ENCODE results near the gene HS6ST1.

HS6ST1 gene

GRCh38 chr2:128272601-128273468 lies 45.8 kb downstream of the HS6ST1 start:
- TF ChIP-seq CTCF (IDR thresholded peaks at IDR 0.05): no peak
- no peak overlapping the region for H3K27ac ChIP-seq

GRCh38 chr2:128271911-128272600 lies 46.6 kb downstream of the HS6ST1 start:
- Histone ChIP-seq H3K4me3 (ENCODE audit: low read depth in 1 of 2, low read length in 1 of 2) (no peak overlapping the region), H3K36me3 (no peaks in the 10 kb centered on the region), H3K27ac (no peak overlapping the region), H3K9me3 (no peaks in the 10 kb centered on the region), H3K4me1 (ENCODE audit: control insufficient read depth in 1 of 2, insufficient read depth in 1 of 2, low read depth in 1 of 2, low read length in 1 of 2) (no peaks in the 10 kb centered on the region), H3K27me3 (no peaks in the 10 kb centered on the region)
- TF ChIP-seq CTCF (IDR thresholded peaks at IDR 0.05): no peak

More at GRCh38 chr2:128272601-128273468, 45.8 kb downstream of the HS6ST1 start:
- Histone ChIP-seq H3K9me3 (no peaks in the 10 kb centered on the region), H3K27me3 (no peaks in the 10 kb centered on the region), H3K36me3 (no peaks in the 10 kb centered on the region), H3K4me1 (ENCODE audit: control insufficient read depth in 1 of 2, insufficient read depth in 1 of 2, low read depth in 1 of 2, low read length in 1 of 2) (no peaks in the 10 kb centered on the region), H3K4me3 (ENCODE audit: low read depth in 1 of 2, low read length in 1 of 2) (no peak overlapping the region)

- Histone ChIP-seq H3K27ac (no peak overlapping the region), H3K4me1 (ENCODE audit: control insufficient read depth in 1 of 2, insufficient read depth in 1 of 2, low read depth in 1 of 2, low read length in 1 of 2) (no peaks in the 10 kb centered on the region), H3K9me3 (no peaks in the 10 kb centered on the region), H3K36me3 (no peaks in the 10 kb centered on the region), H3K27me3 (no peaks in the 10 kb centered on the region), H3K4me3 (ENCODE audit: low read depth in 1 of 2, low read length in 1 of 2) (no peak overlapping the region)
- TF ChIP-seq CTCF (IDR thresholded peaks at IDR 0.05): no peak
Measured at GRCh38 chr2:128271597-128271910, 47.1 kb downstream of the HS6ST1 start.

DNA sequence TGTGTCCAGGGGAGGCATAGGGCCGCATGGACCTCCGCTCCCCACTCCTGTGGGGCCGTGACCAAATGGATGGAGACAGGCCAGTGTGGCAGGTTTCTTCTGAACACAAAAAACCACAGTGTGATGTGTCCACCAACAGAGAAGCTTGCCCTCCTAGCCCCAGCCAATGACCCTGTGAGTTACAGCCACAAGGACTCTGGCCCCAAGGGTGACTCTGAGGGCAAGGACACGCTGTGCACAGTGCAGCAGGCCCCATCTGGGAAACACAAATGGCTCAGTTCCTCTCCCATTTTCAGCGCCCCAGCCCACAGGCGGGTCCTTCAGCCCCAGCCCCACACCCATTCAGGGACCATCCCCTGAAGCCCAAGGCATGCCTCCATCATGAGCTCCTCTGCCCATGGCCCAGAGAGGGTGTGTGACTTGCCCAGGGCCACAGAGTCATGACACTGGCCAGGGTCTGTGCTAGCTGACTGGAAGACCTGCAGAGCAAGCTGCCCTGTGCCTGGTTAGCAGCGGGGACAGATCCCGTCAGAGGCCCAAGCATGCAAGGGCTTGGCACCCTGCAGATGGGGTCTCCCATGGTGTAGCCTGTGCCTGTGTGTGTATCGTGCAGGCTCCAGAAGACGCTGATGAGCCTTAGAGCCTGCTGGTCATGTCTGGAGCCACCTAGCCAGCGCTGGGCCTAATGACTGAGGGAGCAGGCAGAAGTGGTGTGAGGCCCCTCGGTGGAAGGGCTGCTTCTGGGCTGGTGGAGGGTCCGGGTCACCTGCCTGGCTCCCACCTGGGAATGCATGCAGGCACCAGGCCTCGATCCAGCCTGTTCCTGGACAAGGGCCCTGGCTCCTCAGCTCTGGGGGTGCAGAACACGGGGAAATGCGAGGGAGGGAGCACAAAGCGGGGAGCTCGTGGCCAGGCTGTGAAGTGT lies 47.7 kb downstream of the HS6ST1 start:
- Histone ChIP-seq H3K4me1 (ENCODE audit: control insufficient read depth in 1 of 2, insufficient read depth in 1 of 2, low read depth in 1 of 2, low read length in 1 of 2) (no peaks in the 10 kb centered on the region), H3K9me3 (no peaks in the 10 kb centered on the region), H3K27me3 (no peaks in the 10 kb centered on the region), H3K27ac (no peak overlapping the region), H3K4me3 (ENCODE audit: low read depth in 1 of 2, low read length in 1 of 2) (no peak overlapping the region), H3K36me3 (no peaks in the 10 kb centered on the region)
- TF ChIP-seq CTCF (IDR thresholded peaks at IDR 0.05): no peak

DNA sequence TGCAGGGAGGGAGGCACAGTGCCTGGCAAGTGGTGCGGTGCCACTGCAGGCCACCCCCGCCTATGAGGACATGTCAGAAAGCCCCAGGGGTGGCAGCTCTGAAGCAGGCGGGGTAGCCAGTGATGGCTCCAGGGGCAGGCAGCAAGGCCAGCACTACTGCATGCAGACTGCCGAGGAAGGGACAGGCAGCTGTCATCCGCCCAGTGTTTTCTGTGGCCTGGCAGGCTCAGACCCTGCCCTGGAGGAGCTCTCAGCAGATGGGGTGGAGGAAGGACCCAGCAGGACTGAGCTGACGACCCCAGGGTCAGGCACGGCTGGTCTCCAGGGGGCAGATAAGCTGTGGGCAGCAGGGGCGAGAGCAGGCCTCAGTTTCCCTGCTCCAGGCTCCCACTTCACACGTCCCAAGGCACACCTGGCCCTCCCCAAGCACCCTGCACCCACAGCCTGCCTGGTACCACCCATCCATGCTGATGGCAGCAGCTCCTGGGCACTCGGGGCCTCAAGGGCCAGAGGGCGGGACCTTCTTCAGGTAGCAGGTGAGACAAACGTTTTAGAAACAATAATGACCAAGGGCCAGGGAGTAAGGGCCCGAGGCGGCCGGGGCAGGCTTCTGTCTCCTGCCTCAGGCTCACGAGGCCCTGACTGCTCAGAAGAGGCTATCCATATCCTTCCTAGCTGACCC lies 48.5 kb downstream of the HS6ST1 start:
- TF ChIP-seq CTCF (IDR thresholded peaks at IDR 0.05): no peak
- Histone ChIP-seq H3K9me3 (no peaks in the 10 kb centered on the region), H3K4me1 (ENCODE audit: control insufficient read depth in 1 of 2, insufficient read depth in 1 of 2, low read depth in 1 of 2, low read length in 1 of 2) (no peaks in the 10 kb centered on the region), H3K4me3 (ENCODE audit: low read depth in 1 of 2, low read length in 1 of 2) (no peak overlapping the region), H3K27me3 (no peaks in the 10 kb centered on the region), H3K27ac (no peak overlapping the region), H3K36me3 (no peaks in the 10 kb centered on the region)

Data from neutrophil (primary cell).